GM18873 (cell line): ENCODE measurements around the gene OGFOD3.
"Not testable (repeated sequence)": the region's sequence is repeated elsewhere in the genome, so short reads cannot be mapped to it uniquely, and the experiment has no call there.

ENCODE experiments used
- ATAC-seq: cut with Tn5 transposase; IDR thresholded peaks from one replicate; pipeline ENCODE4 v1.9.1; 2021; ENCODE audit warnings: mild to moderate bottlenecking, moderate library complexity, moderate number of reproducible peaks; ENCODE audit not compliant: unreplicated experiment, low FRiP score

Gene OGFOD3

GRCh38 chr17:82435601-82436583, 17.5 kb upstream of the OGFOD3 start:
- no peak for ATAC-seq

GRCh38 chr17:82435103-82435502, 16.7 kb upstream of the OGFOD3 start:
- no peak for ATAC-seq

GRCh38 chr17:82434216-82434565, 15.8 kb upstream of the OGFOD3 start:
- ATAC-seq, result no peak

- ATAC-seq, result no peak
Measured at GRCh38 chr17:82433560-82434215, 15.3 kb upstream of the OGFOD3 start.

- ATAC-seq, result no peak
Measured at GRCh38 chr17:82432017-82432416, 13.6 kb upstream of the OGFOD3 start.

- ATAC-seq, result no peak
Measured at GRCh38 chr17:82429824-82430223, 11.4 kb upstream of the OGFOD3 start.

- ATAC-seq, result no peak
Measured at GRCh38 chr17:82428546-82428945, 10.2 kb upstream of the OGFOD3 start.

GRCh38 chr17:82424863-82425159, 6.4 kb upstream of the OGFOD3 start:
- ATAC-seq, result no peak

GRCh38 chr17:82424001-82424862, 5.8 kb upstream of the OGFOD3 start:
- no peak for ATAC-seq

- ATAC-seq, result no peak
Measured at GRCh38 chr17:82419540-82419939, 1.2 kb upstream of the OGFOD3 start.

GRCh38 chr17:82416771-82417170, 1.6 kb downstream of the OGFOD3 start:
- ATAC-seq, result no peak

- ATAC-seq, result no peak
Measured at GRCh38 chr17:82416264-82416663, 2.1 kb downstream of the OGFOD3 start.

GRCh38 chr17:82415786-82416185, 2.6 kb downstream of the OGFOD3 start:
- ATAC-seq, result no peak

- no peak for ATAC-seq
Measured at GRCh38 chr17:82415336-82415735, 3.0 kb downstream of the OGFOD3 start.

- ATAC-seq, result no peak
Measured at GRCh38 chr17:82414548-82415281, 3.7 kb downstream of the OGFOD3 start.

GRCh38 chr17:82412535-82413520, 5.6 kb downstream of the OGFOD3 start:
- ATAC-seq, result no peak

GRCh38 chr17:82412081-82412480, 6.3 kb downstream of the OGFOD3 start:
- not testable (repeated sequence) for ATAC-seq

GRCh38 chr17:82411396-82412053, 6.9 kb downstream of the OGFOD3 start:
- ATAC-seq, result no peak
